Right lobe of liver (tissue), 6 donors: ENCODE results near the gene THAP8. TPM values are rescaled to one million over a fixed set of nuclear protein-coding genes. Genes with fewer than 3 reads are reported as not detected.

Source experiments
- ATAC-seq, 4 donors: fragments of 200-7000 bp; cut with Tn5 transposase; one replicate each; pipeline ENCODE4 v1.9.1; 2020; ENCODE audit warnings: mild to moderate bottlenecking in 4 of 4, moderate library complexity in 4 of 4
- DNase-seq, 3 donors: peaks; one replicate each; pipeline ENCODE4 v3.0.0-alpha.2; 2020
- H3K27ac ChIP-seq, 3 donors: fragments of 200-600 bp; one replicate each; pipeline ENCODE4 v1.8.0; 2022
- H3K27me3 ChIP-seq, 2 donors: fragments of 200-600 bp; one replicate each; pipeline ENCODE4 v1.8.0; 2022
- H3K36me3 ChIP-seq, 4 donors: fragments of 200-600 bp; sonication (generic) in 1 of 4; one replicate each; pipeline versions ENCODE4 v1.5.1 to v1.8.0; 2017 to 2022; ENCODE audit warnings: control low read depth in 1 of 4
- H3K4me1 ChIP-seq, 4 donors: fragments of 200-600 bp; sonication (generic) in 1 of 4; one replicate each; pipeline versions ENCODE4 v1.5.1 to v1.8.0; 2017 to 2022; ENCODE audit warnings: control low read depth in 1 of 4
- H3K4me3 ChIP-seq, 3 donors: fragments of 200-600 bp; one replicate each; pipeline ENCODE4 v1.8.0; 2022
- H3K9me3 ChIP-seq, 4 donors: fragments of 200-600 bp; sonication (generic) in 1 of 4; one replicate each; pipeline versions ENCODE4 v1.5.1 to v1.8.0; 2017 to 2022; ENCODE audit warnings: control low read depth in 1 of 4
- POLR2A ChIP-seq: fragments of 450-650 bp; IDR thresholded peaks from one replicate; pipeline ENCODE4 v1.6.1; 2017; ENCODE audit warnings: antibody characterized with exemption, mild to moderate bottlenecking
- WGBS: methylation state at CpG from one replicate; pipeline ENCODE4 v1.1.6; 2018; ENCODE audit warnings: low coverage, low lambda C conversion rate; ENCODE audit not compliant: insufficient coverage; ENCODE audit errors: missing lambda C conversion rate; 5-methylcytosine and 5-hydroxymethylcytosine counted together
- intact Hi-C, 2 donors: fragments of 100-400 bp; cut with DNase I; formaldehyde crosslinking; loops; one replicate each; pipeline versions ENCODE4 v1.11.2 to v1.14.1; 2022
- total RNA-seq, 6 experiments: library from RNA; depleted of rRNA in 2 of 6; stranded (reverse); fragments of >200 nt in 2 of 6; fragmentation: NEBNext Ultra II Directional in 3 of 6; extraction: Animal tissue kit (Norgen Biotek cat#: 25700) in 3 of 6; gene quantifications; one replicate each; pipeline versions ENCODE4 v1.1.0 to v1.2.4, GENCODE V29; 2016 to 2023
- TF ChIP-seq, protein P1 (sequence below), 4 donors: fragments of 200-600 bp in 3 of 4; fragments of 450-650 bp in 1 of 4; IDR thresholded peaks; one replicate each; pipeline versions ENCODE4 v1.5.1 to v1.8.0; 2016 to 2022; ENCODE audit warnings: antibody characterized with exemption in 4 of 4, mild to moderate bottlenecking in 2 of 4
- donor health status: DM: no; HTN: yes; CAD: no.
- donor health status: DM: no; HTN: no; CAD: no.
- donor health status: DM: no; HTN: no; CAD: no.
- donor health status: DM: no; HTN: yes; CAD: no.
- donor health status: DM: no; HTN: yes; CAD: no.

The THAP8 gene
- total RNA-seq, 6 experiments from 2014 or later, result 2.5 to 9.0 (median 4.2) TPM

DNA sequence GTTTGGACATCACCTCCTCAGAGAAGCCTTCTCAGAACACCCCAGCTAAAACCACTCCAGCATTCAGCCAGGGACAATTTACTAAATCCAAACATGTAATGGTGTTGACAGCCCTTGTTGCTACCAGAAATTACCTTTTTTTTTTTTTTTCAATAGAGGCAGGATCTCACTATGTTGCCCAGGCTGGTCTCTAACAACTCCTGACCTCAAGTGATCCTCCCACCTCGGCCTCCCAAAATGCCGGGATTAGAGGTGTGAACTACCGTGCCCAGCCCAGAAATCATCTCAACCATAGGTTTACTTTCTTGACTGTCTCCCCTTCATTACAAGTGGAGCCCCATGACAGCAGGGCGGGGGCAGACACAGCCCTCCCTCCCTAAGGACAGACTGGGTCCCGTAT lies 30.7 kb downstream of the THAP8 start:
- TF ChIP-seq, protein P1, sequence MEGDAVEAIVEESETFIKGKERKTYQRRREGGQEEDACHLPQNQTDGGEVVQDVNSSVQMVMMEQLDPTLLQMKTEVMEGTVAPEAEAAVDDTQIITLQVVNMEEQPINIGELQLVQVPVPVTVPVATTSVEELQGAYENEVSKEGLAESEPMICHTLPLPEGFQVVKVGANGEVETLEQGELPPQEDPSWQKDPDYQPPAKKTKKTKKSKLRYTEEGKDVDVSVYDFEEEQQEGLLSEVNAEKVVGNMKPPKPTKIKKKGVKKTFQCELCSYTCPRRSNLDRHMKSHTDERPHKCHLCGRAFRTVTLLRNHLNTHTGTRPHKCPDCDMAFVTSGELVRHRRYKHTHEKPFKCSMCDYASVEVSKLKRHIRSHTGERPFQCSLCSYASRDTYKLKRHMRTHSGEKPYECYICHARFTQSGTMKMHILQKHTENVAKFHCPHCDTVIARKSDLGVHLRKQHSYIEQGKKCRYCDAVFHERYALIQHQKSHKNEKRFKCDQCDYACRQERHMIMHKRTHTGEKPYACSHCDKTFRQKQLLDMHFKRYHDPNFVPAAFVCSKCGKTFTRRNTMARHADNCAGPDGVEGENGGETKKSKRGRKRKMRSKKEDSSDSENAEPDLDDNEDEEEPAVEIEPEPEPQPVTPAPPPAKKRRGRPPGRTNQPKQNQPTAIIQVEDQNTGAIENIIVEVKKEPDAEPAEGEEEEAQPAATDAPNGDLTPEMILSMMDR (IDR thresholded peaks at IDR 0.05), result no peak
- TF ChIP-seq POLR2A, result no peak
- no peaks in the 10 kb centered on the region for H3K27me3 ChIP-seq
- intact Hi-C loops, result no loop called here
- no peaks in the 10 kb centered on the region for H3K36me3 ChIP-seq
- WGBS, result 94% methylated on average over 5 of the region's 5 CpGs
- H3K4me3 ChIP-seq, result no peak overlapping the region
- no peak for ATAC-seq
- no peaks in the 10 kb centered on the region for H3K9me3 ChIP-seq
- no peaks in the 10 kb centered on the region for H3K4me1 ChIP-seq
- no peak for DNase-seq
- no peak overlapping the region for H3K27ac ChIP-seq

DNA sequence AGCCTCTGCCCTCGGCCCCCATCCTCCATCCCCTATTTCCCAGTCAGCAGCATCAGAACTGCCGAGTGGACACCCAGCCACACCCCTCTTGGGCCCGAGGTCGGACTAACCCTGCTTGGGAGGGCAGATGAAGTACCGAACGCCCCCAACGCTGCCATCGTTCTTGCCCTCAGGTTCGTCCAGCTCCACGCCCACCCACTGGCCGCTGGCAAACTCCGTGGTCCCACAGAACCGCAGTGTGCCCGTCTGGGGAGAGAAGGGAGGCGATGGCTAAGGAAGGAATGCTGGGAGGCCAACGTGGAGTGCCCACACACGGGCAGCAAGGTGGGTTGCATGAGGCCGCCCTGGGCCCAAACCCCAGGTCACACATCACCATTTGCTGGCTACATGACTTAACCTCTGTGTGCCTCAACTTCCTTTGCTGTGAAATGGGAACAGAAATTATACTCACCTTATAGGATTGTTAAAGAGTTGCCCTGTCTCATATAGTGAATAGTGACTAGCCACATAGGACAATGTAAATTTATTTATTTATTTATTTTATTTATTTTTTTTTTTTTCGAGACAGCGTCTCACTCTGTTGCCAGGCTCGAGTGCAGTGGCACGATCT lies 34.9 kb downstream of the THAP8 start:
- ATAC-seq, result no peak
- 96% methylated on average over 5 of the region's 22 CpGs for WGBS
- Histone ChIP-seq H3K4me3 (no peak overlapping the region), H3K27me3 (no peaks in the 10 kb centered on the region), H3K4me1 (peaks cover 0 to 4% (median 0%) of the 10 kb centered on the region in 4 donors), H3K27ac (no peak overlapping the region), H3K36me3 (no peaks in the 10 kb centered on the region), H3K9me3 (no peaks in the 10 kb centered on the region)
- intact Hi-C loops, result no loop called here
- no peak for DNase-seq
- TF ChIP-seq, protein P1 (IDR thresholded peaks at IDR 0.05), result no peak
- TF ChIP-seq POLR2A, result no peak

DNA sequence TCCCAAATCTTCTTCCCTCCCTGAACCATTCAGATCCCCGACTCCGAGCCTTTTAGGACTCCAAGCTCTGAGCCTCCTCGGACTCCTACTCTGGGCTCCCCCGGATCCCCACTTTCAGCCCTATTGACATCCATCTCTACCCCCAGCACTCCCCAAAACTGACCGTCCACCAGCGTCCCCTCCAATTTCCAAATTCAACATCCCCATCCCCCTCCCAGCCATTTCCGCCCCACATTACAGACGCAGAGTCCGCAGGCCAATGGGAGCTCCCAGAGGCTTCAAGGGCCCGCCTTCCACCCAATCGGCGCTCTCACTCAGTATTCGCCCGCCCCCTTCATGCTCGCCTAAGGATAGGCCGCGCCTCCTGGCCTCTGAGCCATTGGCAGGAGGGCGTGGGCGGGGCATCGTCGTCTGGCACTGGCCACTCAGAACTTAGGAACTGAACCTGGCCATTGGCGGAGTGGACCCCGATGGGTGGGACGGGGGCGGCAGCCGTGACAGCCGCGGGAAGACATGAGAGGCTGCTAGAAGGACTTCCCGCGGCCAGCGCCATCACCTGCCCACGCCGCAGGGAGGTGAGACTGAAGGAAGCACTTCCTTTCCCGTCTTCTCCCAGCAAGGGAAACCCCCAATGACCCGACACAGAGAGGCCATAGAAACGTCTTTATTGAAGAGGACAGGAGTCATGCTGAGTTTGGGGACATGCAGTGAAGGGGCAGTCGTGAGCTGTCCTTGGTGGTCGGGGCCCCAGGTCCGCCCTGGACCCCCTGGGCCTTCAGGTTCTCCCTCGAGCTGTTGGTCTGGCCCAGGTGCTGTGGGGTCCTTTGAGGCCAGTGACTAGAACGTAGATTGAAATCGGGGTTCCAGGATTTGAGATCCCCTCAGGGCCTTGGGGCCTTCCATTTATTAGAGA lies 39.8 kb downstream of the THAP8 start, which contains the start of gene ALKBH6:
Gene ALKBH6, minus strand, starts transcription at position 202 of the 913 bp plus-strand sequence. CDS start 816 bp downstream, outside the sequence.
- H3K9me3 ChIP-seq, result no peaks in the 10 kb centered on the region
- ATAC-seq (peak; percentile 96 to 98 (median 96)), DNase-seq (peak; percentile 100)
- H3K4me1 ChIP-seq, result peaks cover 0 to 11% (median 0%) of the 10 kb centered on the region in 4 donors
- H3K36me3 ChIP-seq, result no peaks in the 10 kb centered on the region
- no peaks in the 10 kb centered on the region for H3K27me3 ChIP-seq
- intact Hi-C loops, result no loop called here
- H3K27ac ChIP-seq, result peak within 1 kb of the TSS; percentile 70 to 76 (median 70)
- TF ChIP-seq POLR2A, result peak; percentile 43
- TF ChIP-seq, protein P1 (IDR thresholded peaks at IDR 0.05), result no peak
- H3K4me3 ChIP-seq, result peak within 1 kb of the TSS; percentile 61 to 76 (median 72)
- WGBS, result 0% methylated on average over 24 of the region's 42 CpGs

DNA sequence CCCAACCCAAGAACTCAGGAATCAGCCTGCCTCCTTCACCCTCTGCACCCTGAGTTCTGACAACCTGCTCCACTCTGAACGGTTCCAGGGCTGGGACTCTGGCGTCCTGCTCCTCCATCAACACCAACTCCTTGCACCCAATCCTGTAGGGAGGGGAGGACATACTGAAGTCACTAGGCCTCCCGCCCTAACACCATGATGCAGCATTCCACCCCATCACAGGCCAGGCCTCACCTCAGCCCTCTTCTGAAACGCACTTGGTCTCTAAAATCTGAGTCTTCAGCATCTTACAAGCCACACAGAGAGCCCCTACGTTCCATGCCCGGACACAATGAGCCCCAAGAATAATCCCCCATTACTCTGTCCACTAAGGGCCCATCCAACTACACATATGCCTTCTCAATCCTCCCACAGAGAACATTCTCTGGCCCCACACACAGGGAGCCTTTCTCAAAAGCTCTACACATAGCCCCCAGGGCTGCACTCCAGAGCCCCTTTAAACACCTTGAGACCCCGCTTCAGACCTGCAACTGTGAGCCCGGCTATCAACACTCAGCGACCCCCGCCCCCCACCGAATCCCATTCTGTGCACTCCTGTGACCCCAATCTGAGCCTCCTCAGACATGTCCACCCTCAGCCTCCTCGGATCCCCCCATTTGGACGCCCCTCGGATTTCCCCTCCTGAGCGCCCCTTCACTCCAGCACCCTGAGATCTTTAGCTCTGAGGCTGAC lies 40.6 kb downstream of the THAP8 start:
- no peak for ATAC-seq
- peak in 1 of 3 donors; percentile 57 for DNase-seq

More for the DNA sequence above, 40.6 kb downstream of the THAP8 start:
- Histone ChIP-seq H3K4me3 (peak overlapping the region; percentile 61 to 76 (median 72)), H3K27ac (peak overlapping the region; percentile 70 to 76 (median 70)), H3K36me3 (no peaks in the 10 kb centered on the region), H3K4me1 (peaks cover 0 to 15% (median 2%) of the 10 kb centered on the region in 4 donors), H3K27me3 (no peaks in the 10 kb centered on the region), H3K9me3 (no peaks in the 10 kb centered on the region)
- intact Hi-C loops, result no loop called here
- 25% methylated on average over 14 of the region's 15 CpGs for WGBS
- TF ChIP-seq, protein P1 (IDR thresholded peaks at IDR 0.05), result no peak
- no peak for TF ChIP-seq POLR2A
